Testis (tissue), 2 donors: ENCODE results near the gene RNASEH2B.

Experiments
- CTCF ChIP-seq, 3 experiments: fragments of 450-650 bp in 2 of 3; fragments of 200-600 bp in 1 of 3; sonication (generic) in 1 of 3; IDR thresholded peaks; one replicate each; pipeline ENCODE4 v1.5.1; 2016 to 2019; ENCODE audit warnings: antibody characterized with exemption in 3 of 3, mild to moderate bottlenecking in 2 of 3, moderate library complexity in 1 of 3
- POLR2A ChIP-seq: fragments of 450-650 bp; IDR thresholded peaks from one replicate; pipeline ENCODE4 v1.6.1; 2017; ENCODE audit warnings: antibody characterized with exemption, mild to moderate bottlenecking, moderate library complexity

- TF ChIP-seq CTCF (IDR thresholded peaks at IDR 0.05) (no peak), POLR2A (no peak)
Observed at GRCh38 chr13:50901701-50902100, 7.9 kb upstream of the RNASEH2B start.
